Liver (tissue), 3 donors: ENCODE measurements around the gene SMC1A.
"Not testable (repeated sequence)": the region's sequence is repeated elsewhere in the genome, so short reads cannot be mapped to it uniquely, and the experiment has no call there.

Source experiments
- RAD21 ChIP-seq, 2 donors: IDR thresholded peaks; 2 replicates each; pipeline ENCODE4 v1.6.1; 2016; ENCODE audit warnings: antibody characterized with exemption in 2 of 2, mild to moderate bottlenecking in 2 of 2
- RXRA ChIP-seq, 2 donors: IDR thresholded peaks; 2 replicates each; pipeline ENCODE4 v1.6.1; 2017 to 2018; ENCODE audit warnings: antibody characterized with exemption in 2 of 2, mild to moderate bottlenecking in 1 of 2
- TAF1 ChIP-seq: conservative IDR thresholded peaks from 2 replicates; pipeline ENCODE4 v1.6.1; 2016; ENCODE audit warnings: antibody characterized with exemption, mild to moderate bottlenecking
- YY1 ChIP-seq: IDR thresholded peaks from 2 replicates; pipeline ENCODE4 v1.6.1; 2016; ENCODE audit warnings: antibody characterized with exemption, mild to moderate bottlenecking
- TF ChIP-seq, protein P1 (sequence below): fragments of 150-350 bp; IDR thresholded peaks from 2 replicates; pipeline ENCODE4 v1.5.1; 2017; ENCODE audit warnings: improper control_type of control experiment, low read depth, low read length; ENCODE audit not compliant: missing input control
- TF ChIP-seq, protein P2 (sequence below): IDR thresholded peaks from 2 replicates; pipeline ENCODE4 v1.6.1; 2016; ENCODE audit warnings: antibody characterized with exemption
- TF ChIP-seq, protein P3 (sequence below): IDR thresholded peaks from 2 replicates; pipeline ENCODE4 v1.6.1; 2016; ENCODE audit warnings: antibody characterized with exemption
- TF ChIP-seq, protein P4 (sequence below): IDR thresholded peaks from 2 replicates; pipeline ENCODE4 v1.6.1; 2016; ENCODE audit warnings: antibody characterized with exemption
- TF ChIP-seq, protein P5 (sequence below): IDR thresholded peaks from 2 replicates; pipeline ENCODE4 v1.6.1; 2016; ENCODE audit warnings: antibody characterized with exemption, mild to moderate bottlenecking
- donor health status: healthy.
- donor health status: healthy.

DNA sequence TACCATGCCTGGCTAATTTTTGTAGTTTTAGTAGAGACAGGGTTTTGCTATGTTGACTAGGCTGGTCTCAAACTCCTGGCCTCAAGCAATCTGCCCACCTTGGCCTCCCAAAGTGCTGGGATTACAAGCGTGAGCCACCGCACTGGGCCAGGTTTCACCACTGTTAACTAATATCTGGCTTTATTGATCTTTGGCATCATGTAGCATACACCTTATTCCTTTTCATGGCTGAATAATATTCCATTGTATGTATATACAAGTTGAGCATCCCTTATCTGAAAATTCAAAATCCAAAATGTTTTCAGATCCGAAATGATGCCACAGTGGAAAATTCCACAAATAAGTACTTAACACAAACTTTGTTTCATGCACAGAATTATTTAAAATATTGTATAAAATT is 46.2 kb upstream of the SMC1A start:
- TF ChIP-seq, protein P1, sequence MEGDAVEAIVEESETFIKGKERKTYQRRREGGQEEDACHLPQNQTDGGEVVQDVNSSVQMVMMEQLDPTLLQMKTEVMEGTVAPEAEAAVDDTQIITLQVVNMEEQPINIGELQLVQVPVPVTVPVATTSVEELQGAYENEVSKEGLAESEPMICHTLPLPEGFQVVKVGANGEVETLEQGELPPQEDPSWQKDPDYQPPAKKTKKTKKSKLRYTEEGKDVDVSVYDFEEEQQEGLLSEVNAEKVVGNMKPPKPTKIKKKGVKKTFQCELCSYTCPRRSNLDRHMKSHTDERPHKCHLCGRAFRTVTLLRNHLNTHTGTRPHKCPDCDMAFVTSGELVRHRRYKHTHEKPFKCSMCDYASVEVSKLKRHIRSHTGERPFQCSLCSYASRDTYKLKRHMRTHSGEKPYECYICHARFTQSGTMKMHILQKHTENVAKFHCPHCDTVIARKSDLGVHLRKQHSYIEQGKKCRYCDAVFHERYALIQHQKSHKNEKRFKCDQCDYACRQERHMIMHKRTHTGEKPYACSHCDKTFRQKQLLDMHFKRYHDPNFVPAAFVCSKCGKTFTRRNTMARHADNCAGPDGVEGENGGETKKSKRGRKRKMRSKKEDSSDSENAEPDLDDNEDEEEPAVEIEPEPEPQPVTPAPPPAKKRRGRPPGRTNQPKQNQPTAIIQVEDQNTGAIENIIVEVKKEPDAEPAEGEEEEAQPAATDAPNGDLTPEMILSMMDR: not testable (repeated sequence)
- TF ChIP-seq TAF1; RAD21 (IDR thresholded peaks at IDR 0.05); RXRA (IDR thresholded peaks at IDR 0.05); YY1: not testable (repeated sequence)
- TF ChIP-seq, protein P2, sequence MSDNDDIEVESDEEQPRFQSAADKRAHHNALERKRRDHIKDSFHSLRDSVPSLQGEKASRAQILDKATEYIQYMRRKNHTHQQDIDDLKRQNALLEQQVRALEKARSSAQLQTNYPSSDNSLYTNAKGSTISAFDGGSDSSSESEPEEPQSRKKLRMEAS: not testable (repeated sequence)
- TF ChIP-seq, protein P3, sequence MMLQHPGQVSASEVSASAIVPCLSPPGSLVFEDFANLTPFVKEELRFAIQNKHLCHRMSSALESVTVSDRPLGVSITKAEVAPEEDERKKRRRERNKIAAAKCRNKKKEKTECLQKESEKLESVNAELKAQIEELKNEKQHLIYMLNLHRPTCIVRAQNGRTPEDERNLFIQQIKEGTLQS: not testable (repeated sequence)
- TF ChIP-seq, protein P4, sequence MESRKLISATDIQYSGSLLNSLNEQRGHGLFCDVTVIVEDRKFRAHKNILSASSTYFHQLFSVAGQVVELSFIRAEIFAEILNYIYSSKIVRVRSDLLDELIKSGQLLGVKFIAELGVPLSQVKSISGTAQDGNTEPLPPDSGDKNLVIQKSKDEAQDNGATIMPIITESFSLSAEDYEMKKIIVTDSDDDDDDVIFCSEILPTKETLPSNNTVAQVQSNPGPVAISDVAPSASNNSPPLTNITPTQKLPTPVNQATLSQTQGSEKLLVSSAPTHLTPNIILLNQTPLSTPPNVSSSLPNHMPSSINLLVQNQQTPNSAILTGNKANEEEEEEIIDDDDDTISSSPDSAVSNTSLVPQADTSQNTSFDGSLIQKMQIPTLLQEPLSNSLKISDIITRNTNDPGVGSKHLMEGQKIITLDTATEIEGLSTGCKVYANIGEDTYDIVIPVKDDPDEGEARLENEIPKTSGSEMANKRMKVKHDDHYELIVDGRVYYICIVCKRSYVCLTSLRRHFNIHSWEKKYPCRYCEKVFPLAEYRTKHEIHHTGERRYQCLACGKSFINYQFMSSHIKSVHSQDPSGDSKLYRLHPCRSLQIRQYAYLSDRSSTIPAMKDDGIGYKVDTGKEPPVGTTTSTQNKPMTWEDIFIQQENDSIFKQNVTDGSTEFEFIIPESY: not testable (repeated sequence)
- TF ChIP-seq, protein P5, sequence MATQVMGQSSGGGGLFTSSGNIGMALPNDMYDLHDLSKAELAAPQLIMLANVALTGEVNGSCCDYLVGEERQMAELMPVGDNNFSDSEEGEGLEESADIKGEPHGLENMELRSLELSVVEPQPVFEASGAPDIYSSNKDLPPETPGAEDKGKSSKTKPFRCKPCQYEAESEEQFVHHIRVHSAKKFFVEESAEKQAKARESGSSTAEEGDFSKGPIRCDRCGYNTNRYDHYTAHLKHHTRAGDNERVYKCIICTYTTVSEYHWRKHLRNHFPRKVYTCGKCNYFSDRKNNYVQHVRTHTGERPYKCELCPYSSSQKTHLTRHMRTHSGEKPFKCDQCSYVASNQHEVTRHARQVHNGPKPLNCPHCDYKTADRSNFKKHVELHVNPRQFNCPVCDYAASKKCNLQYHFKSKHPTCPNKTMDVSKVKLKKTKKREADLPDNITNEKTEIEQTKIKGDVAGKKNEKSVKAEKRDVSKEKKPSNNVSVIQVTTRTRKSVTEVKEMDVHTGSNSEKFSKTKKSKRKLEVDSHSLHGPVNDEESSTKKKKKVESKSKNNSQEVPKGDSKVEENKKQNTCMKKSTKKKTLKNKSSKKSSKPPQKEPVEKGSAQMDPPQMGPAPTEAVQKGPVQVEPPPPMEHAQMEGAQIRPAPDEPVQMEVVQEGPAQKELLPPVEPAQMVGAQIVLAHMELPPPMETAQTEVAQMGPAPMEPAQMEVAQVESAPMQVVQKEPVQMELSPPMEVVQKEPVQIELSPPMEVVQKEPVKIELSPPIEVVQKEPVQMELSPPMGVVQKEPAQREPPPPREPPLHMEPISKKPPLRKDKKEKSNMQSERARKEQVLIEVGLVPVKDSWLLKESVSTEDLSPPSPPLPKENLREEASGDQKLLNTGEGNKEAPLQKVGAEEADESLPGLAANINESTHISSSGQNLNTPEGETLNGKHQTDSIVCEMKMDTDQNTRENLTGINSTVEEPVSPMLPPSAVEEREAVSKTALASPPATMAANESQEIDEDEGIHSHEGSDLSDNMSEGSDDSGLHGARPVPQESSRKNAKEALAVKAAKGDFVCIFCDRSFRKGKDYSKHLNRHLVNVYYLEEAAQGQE: not testable (repeated sequence)
